Vagina (tissue), 2 donors: ENCODE data around the gene TOMM40L. TPM values are rescaled to one million over a fixed set of nuclear protein-coding genes. Genes with fewer than 3 reads are reported as not detected.
A peak's percentile ranks its signal among the peaks of the same experiment; 100 is the strongest.

Source experiments
- DNase-seq, 2 donors: peaks; one replicate each; pipeline ENCODE4 v3.0.0-alpha.2; 2017; ENCODE audit errors: extremely low spot score in 2 of 2
- H3K27ac ChIP-seq: fragments of 200-600 bp; sonication (generic); one replicate; pipeline ENCODE4 v1.5.1; 2019
- H3K27me3 ChIP-seq: fragments of 200-600 bp; sonication (generic); one replicate; pipeline ENCODE4 v1.5.1; 2019
- H3K36me3 ChIP-seq, 2 donors: fragments of 200-600 bp; sonication (generic); one replicate each; pipeline ENCODE4 v1.5.1; 2017 to 2019
- H3K4me1 ChIP-seq: fragments of 200-600 bp; sonication (generic); one replicate; pipeline ENCODE4 v1.5.1; 2019
- H3K4me3 ChIP-seq, 2 donors: fragments of 200-600 bp; sonication (generic); 1 replicate in 1 of 2; 2 replicates in 1 of 2; pipeline ENCODE4 v1.5.1; 2016 to 2019
- H3K9me3 ChIP-seq: fragments of 200-600 bp; sonication (generic); one replicate; pipeline ENCODE4 v1.5.1; 2019
- POLR2A ChIP-seq, 2 donors: fragments of 450-650 bp; IDR thresholded peaks; one replicate each; pipeline ENCODE4 v1.6.1; 2017; ENCODE audit warnings: antibody characterized with exemption in 2 of 2, mild to moderate bottlenecking in 2 of 2, moderate library complexity in 2 of 2
- POLR2AphosphoS5 ChIP-seq, 2 donors: sonication (generic); formaldehyde crosslinking; IDR thresholded peaks; one replicate each; pipeline ENCODE4 v1.9.0; 2017; ENCODE audit warnings: antibody characterized with exemption in 2 of 2, mild to moderate bottlenecking in 2 of 2, low read depth in 1 of 2; ENCODE audit not compliant: insufficient read depth in 1 of 2
- intact Hi-C: fragments of 100-400 bp; cut with DNase I; formaldehyde crosslinking; loops from one replicate; pipeline ENCODE4 v1.15.1; 2023
- total RNA-seq: library from RNA; depleted of rRNA; stranded (reverse); fragments of >200 nt; gene quantifications from one replicate; pipeline ENCODE4 v1.2.3, GENCODE V29; 2016
- TF ChIP-seq, protein P1 (sequence below), 3 experiments: fragments of 450-650 bp in 2 of 3; fragments of 200-600 bp in 1 of 3; sonication (generic) in 1 of 3; IDR thresholded peaks; one replicate each; pipeline ENCODE4 v1.5.1; 2017 to 2019; ENCODE audit warnings: antibody characterized with exemption in 3 of 3, mild to moderate bottlenecking in 2 of 3, moderate library complexity in 2 of 3

TOMM40L gene
- total RNA-seq, 1 donor from 2014 or later: 15.0 TPM

DNA sequence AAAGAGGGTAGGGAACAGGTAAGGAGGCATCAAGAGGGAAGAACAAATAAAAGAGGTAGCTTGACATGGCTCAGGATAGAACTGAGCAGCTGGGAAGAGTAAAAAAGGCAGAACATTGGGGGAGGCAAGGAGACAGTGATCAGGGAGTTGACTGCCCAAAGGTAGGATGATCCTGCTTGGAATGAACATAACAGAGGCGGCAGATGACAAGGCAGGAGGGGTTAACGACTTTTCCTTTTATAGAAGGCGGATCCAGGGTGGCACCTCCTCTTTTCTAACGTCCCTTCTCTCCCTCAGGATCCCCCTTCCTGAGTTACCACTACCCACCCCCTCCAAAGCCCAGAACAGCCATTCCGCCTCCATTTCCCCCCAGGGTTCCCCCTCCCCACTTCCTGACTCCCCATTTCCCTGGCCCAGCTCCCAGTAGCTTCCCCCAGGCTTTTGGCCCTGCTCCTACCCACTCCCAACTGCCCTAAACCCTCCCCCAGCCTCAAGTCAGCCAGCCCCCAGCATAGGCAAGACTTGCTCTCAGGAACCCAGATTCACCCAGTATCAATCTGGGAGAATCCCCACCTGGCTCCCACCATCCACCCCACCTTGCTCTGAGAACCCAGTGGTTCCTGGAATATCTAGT, 26.2 kb upstream of the TOMM40L start:
- peaks cover 88% of the 10 kb centered on the region for H3K4me1 ChIP-seq
- no peaks in the 10 kb centered on the region for H3K9me3 ChIP-seq
- intact Hi-C loops: loop anchor here (10.0 kb wide), 1 partner anchor 185 kb away; no protein-coding TSS in a partner anchor
- TF ChIP-seq POLR2A (IDR thresholded peaks at IDR 0.05): no peak
- no peak for TF ChIP-seq POLR2AphosphoS5 (IDR thresholded peaks at IDR 0.05; ENCODE audit: insufficient read depth in 1 of 2, low read depth in 1 of 2)
- TF ChIP-seq, protein P1, sequence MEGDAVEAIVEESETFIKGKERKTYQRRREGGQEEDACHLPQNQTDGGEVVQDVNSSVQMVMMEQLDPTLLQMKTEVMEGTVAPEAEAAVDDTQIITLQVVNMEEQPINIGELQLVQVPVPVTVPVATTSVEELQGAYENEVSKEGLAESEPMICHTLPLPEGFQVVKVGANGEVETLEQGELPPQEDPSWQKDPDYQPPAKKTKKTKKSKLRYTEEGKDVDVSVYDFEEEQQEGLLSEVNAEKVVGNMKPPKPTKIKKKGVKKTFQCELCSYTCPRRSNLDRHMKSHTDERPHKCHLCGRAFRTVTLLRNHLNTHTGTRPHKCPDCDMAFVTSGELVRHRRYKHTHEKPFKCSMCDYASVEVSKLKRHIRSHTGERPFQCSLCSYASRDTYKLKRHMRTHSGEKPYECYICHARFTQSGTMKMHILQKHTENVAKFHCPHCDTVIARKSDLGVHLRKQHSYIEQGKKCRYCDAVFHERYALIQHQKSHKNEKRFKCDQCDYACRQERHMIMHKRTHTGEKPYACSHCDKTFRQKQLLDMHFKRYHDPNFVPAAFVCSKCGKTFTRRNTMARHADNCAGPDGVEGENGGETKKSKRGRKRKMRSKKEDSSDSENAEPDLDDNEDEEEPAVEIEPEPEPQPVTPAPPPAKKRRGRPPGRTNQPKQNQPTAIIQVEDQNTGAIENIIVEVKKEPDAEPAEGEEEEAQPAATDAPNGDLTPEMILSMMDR (IDR thresholded peaks at IDR 0.05): no peak
- no peak for DNase-seq
- peak overlapping the region; percentile 97 for H3K27ac ChIP-seq
- peak overlapping the region in 1 of 2 donors; percentile 59 for H3K4me3 ChIP-seq
- H3K27me3 ChIP-seq: no peaks in the 10 kb centered on the region
- H3K36me3 ChIP-seq: peaks cover 0 to 11% of the 10 kb centered on the region in 2 donors

DNA sequence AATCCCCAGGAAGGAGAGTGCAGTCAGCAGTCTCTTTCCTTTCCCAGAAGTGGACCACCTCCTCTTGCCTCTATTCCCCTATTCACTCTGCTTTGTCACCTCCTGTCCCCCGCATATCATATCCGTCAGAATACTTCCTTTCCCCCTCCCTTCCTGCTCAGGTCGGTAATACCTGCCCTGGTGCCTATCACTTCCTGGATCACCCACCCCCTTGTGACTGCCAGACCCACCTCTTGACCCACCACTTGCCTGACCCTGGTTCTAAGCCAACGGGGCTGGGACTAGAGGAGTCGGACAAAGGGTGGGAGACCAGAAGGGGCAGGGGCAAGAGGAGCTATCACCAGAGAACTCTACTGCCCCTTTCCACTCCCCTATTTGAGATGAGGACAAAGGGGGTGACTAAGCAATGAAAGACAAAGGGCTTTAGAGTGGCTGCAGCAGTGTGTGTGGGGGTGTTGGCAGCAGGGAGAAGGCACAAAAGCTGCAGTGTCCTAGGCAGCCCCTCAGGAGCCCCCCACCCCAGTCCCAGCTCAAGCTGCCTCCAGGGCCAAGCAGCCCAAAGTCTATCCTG, 25.4 kb upstream of the TOMM40L start:
- Histone ChIP-seq H3K4me1 (peaks cover 87% of the 10 kb centered on the region), H3K27me3 (no peaks in the 10 kb centered on the region), H3K36me3 (peaks cover 0 to 11% of the 10 kb centered on the region in 2 donors), H3K27ac (peak overlapping the region; percentile 97), H3K9me3 (no peaks in the 10 kb centered on the region), H3K4me3 (peak overlapping the region in 1 of 2 donors; percentile 82)
- TF ChIP-seq POLR2A (IDR thresholded peaks at IDR 0.05): no peak
- DNase-seq: no peak
- intact Hi-C loops: no loop called here

DNA sequence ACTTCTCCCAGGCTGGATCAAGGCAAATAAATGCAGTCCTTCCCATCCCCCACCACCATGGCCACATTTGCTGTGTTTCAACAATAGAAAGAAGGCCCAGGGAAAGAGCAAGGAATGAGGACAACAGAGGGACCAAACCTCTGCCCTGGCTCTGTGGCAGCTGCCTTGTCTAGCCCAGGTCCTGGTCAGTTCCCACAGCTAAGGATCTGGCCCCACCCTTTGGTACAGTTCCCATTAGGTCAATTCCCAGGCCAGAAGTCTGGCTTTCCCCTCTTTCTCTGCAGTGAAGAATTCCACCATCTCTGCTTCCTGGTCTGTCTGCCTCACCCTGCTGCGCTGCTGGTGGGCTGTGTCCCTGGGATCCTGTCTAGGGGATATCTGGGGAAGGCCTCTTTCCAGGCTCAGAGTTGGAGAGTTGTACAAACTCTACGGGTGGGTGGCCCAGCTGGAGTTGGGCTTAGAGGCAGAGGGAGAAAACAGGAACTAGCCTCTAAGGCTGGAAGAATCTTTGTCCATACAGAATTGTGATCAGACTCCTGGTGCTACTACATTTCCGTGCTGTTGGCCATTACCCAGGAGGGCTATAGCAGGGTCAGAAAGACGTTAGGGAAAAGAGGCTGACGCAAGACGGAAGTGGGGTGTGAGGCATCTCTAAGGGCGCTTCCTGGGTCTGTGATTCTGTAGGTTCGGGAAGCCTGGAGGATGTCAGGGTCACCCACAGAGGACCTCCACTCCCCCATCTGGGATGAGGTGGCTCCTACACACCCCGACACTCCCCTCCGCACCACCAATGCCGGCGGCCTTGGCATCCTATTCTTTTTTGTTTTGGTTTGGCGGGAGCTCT, 24.6 kb upstream of the TOMM40L start:
- intact Hi-C loops: no loop called here
- peak overlapping the region; percentile 97 for H3K27ac ChIP-seq
- no peaks in the 10 kb centered on the region for H3K27me3 ChIP-seq
- no peak for TF ChIP-seq POLR2AphosphoS5 (IDR thresholded peaks at IDR 0.05; ENCODE audit: insufficient read depth in 1 of 2, low read depth in 1 of 2)
- TF ChIP-seq, protein P1 (IDR thresholded peaks at IDR 0.05): no peak
- TF ChIP-seq POLR2A (IDR thresholded peaks at IDR 0.05): peak in 1 of 2 donors; percentile 6
- peak overlapping the region; percentile 82 to 88 for H3K4me3 ChIP-seq
- DNase-seq: peak in 1 of 2 donors; percentile 96
- peaks cover 0 to 11% of the 10 kb centered on the region in 2 donors for H3K36me3 ChIP-seq
- no peaks in the 10 kb centered on the region for H3K9me3 ChIP-seq
- H3K4me1 ChIP-seq: peaks cover 85% of the 10 kb centered on the region

DNA sequence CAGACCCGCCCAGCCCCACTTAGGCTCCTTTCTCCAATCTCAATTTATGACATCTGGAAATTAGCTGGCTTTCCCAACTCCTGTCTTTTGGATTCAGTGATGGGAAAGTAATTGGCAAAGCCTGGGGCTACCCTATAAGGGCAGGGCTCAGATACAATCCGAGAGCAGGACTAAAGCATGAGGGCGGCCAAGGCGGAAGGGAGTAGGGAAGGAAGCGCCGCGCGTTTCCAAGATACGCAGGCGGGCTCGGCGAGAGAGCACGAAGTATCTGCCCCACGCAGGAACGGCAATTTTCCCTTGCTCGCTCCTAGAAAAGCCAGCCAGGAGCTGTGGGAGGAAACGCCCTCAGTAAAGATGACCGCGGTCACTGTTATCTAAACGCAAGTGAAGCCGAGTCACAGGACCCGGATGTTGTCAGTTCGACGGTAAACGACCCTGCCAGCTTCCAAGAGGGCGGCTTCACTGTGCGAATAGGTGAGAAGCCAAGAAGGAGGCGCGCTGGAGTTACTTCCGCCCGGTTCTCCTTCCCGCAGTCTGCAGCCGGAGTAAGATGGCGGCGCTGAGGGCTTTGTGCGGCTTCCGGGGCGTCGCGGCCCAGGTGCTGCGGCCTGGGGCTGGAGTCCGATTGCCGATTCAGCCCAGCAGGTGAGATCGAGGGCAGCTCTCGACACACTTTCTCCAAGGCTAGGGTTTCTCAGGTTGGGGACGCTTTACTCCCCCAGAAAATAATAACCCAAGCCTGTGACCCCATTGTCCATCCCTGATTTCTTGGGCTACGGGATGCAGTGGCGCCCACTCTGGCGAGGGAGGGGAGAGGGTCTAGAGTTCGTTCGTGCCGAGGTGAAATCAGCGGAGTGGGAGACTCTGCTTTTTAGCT, 23.8 kb upstream of the TOMM40L start, which contains the start of gene NDUFS2:
TSS of gene NDUFS2 (plus strand) at position 532 of the 877 bp plus-strand sequence. CDS start at position 551, 19 bp downstream.
- Histone ChIP-seq H3K4me1 (peaks cover 85% of the 10 kb centered on the region), H3K9me3 (no peaks in the 10 kb centered on the region), H3K36me3 (peaks cover 0 to 11% of the 10 kb centered on the region in 2 donors), H3K27ac (peak within 1 kb of the TSS; percentile 97), H3K27me3 (no peaks in the 10 kb centered on the region), H3K4me3 (peak within 1 kb of the TSS; percentile 82 to 88)
- peak in 1 of 2 donors; percentile 57 for TF ChIP-seq POLR2A (IDR thresholded peaks at IDR 0.05)
- TF ChIP-seq, protein P1 (IDR thresholded peaks at IDR 0.05): no peak
- peak; percentile 93 to 95 for TF ChIP-seq POLR2AphosphoS5 (IDR thresholded peaks at IDR 0.05; ENCODE audit: insufficient read depth in 1 of 2, low read depth in 1 of 2)
- intact Hi-C loops: no loop called here
- peak in 1 of 2 donors; percentile 99 for DNase-seq
